NCI-H1436 (cell line): ENCODE measurements around the gene OR51E2.

Experiments used
- DNase-seq: peaks from one replicate; lab custom pipeline; 2025; lab: John Stamatoyannopoulos, UW

OR51E2 gene

DNA sequence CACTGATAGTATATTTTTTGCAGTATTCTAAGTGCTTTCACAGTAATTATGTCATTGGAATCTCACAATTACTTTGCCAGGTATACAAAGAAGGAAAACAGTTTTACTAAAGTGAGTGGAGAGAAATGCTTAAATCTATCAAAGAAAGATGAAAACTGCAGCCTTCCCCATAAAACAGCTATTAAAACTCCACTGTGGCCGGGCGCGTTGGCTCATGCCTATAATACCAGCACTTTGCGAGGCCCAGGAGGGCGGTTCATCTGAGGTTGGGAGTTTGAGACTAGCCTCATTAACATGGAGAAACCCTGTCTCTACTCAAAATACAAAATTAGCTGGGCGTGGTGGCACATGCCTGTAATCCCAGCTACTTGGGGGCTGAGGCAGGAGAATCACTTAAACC lies 34.8 kb downstream of the OR51E2 start:
- peak; percentile 4 for DNase-seq

- DNase-seq = no peak
Measured at GRCh38 chr11:4658629-4659445, 38.8 kb downstream of the OR51E2 start.

DNA sequence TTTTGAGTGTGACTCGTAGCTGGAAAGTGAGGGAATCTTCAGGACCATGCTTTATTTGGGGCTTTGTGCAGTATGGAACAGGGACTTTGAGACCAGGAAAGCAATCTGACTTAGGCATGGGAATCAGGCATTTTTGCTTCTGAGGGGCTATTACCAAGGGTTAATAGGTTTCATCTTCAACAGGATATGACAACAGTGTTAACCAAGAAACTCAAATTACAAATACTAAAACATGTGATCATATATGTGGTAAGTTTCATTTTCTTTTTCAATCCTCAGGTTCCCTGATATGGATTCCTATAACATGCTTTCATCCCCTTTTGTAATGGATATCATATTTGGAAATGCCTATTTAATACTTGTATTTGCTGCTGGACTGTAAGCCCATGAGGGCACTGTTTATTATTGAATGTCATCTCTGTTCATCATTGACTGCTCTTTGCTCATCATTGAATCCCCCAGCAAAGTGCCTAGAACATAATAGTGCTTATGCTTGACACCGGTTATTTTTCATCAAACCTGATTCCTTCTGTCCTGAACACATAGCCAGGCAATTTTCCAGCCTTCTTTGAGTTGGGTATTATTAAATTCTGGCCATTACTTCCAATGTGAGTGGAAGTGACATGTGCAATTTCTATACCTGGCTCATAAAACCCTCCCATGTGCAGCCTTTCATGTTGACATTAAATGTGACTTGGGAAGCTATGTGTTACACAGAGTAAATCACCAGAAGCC lies 42.9 kb downstream of the OR51E2 start:
- DNase-seq = no peak

DNA sequence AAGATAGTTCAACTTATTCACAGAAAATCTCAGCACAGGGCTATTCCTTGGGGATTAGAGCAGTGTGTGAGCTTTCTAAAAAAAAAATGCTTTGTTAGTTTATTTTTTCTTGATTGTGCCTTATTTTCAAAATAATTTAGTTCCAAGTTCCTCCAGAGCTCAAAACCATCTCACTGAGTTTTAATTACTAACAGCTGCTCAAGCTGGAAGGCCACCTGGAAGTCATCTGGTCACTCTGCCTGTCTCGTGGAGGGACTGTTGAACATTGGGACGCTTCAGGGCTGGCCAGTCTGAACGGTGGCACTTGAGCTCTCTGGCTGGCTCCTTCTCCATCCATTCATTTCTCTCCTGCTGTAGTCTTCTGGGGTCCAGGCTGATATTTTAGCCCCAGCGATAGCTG lies 49.9 kb downstream of the OR51E2 start:
- no peak for DNase-seq

- no peak for DNase-seq
Measured at GRCh38 chr11:4645974-4646373, 51.7 kb downstream of the OR51E2 start.

- no peak for DNase-seq
Measured at GRCh38 chr11:4644233-4644632, 53.4 kb downstream of the OR51E2 start.

- no peak for DNase-seq
Measured at GRCh38 chr11:4643682-4644081, 54.0 kb downstream of the OR51E2 start, which contains the start of gene OR51E1. Gene OR51E1, plus strand, starts transcription at chr11:4643982. Its CDS starts 8,545 bp downstream, at chr11:4652527.

- DNase-seq = no peak
Measured at GRCh38 chr11:4643076-4643475, 54.6 kb downstream of the OR51E2 start.

DNA sequence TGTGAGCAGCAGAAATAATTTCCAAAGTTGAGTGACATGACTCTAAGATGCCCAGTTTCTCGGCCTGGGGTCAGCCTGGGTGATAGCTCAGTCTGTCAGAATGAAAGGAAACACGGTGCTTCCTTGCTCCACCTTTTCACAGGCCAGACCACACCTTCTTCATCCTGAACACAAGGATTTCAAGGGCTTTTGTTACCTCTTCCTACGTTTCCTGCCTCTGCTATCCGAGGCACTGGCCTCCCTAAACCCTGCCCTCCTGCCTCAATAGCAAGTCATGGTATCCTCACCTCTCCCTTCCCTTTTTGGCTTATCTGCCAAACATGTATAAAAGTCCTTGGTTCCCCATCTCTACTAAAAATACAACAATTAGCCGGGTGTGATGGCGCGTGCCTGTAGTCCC lies 55.6 kb downstream of the OR51E2 start:
- DNase-seq = no peak

DNA sequence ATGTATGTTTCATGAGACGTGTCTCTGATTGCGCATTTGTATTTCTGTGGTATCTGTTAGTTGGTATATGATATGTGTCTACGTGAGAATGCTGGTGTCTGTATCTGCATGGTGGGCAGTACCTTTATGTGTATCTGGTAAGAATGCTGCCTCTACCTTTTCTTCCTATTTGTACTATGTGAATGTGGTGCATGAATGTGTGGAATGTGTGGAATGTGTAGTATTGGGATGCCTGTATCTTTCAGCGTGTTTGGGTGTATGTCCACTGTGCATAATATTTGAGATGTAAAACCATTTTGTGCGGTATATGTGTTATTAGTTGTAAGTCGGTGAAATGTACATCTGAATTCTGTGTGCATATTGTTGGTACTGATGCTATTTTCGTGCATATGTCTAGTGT lies 56.2 kb downstream of the OR51E2 start:
- no peak for DNase-seq

DNA sequence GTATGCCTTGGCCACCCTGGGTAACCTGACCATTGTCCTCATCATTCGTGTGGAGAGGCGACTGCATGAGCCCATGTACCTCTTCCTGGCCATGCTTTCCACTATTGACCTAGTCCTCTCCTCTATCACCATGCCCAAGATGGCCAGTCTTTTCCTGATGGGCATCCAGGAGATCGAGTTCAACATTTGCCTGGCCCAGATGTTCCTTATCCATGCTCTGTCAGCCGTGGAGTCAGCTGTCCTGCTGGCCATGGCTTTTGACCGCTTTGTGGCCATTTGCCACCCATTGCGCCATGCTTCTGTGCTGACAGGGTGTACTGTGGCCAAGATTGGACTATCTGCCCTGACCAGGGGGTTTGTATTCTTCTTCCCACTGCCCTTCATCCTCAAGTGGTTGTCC lies 57.7 kb downstream of the OR51E2 start:
- no peak for DNase-seq

DNA sequence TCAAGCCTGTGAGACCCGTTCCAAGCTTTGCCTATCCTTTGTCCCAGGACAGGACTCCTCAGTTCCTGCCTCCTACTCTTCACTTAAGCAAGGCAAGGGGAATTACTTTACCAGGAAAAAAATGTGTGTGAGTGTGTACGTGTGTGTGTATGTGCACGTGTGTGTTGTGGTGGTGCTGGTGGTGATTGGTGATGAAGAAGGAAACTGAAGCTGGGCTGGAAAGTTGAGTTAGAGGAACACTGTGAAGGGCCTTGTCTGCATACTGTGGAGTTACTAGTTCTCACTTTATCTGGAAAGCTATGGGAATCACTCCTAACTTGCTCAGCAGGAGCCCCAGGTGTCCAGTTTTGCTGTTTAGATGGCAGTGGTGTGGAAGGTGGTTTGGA lies 60.0 kb downstream of the OR51E2 start:
- DNase-seq = no peak

DNA sequence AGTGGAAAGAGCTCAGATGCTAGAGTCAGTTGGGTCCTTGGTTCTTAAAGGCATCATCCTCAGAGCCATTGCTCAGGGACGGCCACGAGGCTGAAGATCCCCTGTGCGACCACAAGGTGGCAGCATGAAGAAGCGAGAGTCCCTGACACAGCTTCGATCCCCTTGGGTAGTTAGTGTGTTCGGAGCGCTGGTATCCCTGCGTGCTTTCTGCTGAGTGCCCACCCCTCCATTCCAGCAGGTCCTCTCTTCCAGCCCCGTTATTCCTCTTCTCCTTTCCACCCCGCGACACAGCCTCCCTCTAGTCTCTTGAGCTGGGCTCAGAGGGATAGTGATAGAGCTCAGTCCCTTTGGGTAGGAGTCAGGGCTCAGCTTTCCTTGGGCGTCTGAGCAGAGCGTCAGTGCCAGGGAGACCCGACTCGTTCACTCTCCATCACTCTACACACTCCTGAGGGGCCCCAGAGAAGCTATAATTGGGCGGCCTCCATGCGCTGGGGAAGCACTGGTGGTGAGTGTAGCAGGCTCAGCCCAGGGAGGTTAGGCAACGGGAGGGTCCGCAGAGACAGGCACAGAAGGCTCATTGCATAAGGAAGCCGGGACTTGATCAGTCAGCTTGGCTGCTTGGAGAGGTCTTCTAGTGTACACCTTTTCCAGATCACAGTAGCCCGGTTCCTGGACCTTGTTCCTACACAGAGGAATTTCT lies 60.5 kb downstream of the OR51E2 start, which contains the start of gene OR51D1:
Gene OR51D1 (plus strand): TSS at position 516 of the 700 bp plus-strand sequence. CDS start 2,314 bp downstream, outside the sequence.
- DNase-seq = peak; percentile 67

- DNase-seq = no peak
Measured at GRCh38 chr11:4636136-4636535, 61.5 kb downstream of the OR51E2 start.
